RWPE2 (cell line): ENCODE data around the gene GAS2L1.

Source experiments
- ATAC-seq: fragments of 200-7000 bp; cut with Tn5 transposase; 3 replicates; pipeline ENCODE4 v1.9.1; 2021; ENCODE audit warnings: low read depth
- DNase-seq: peaks from one replicate; pipeline ENCODE4 v3.0.0-alpha.2; 2020; ENCODE audit warnings: low spot score
- H3K27ac ChIP-seq: fragments of 450-650 bp; 2 replicates; pipeline ENCODE4 v1.5.1; 2017; ENCODE audit warnings: mild to moderate bottlenecking; ENCODE audit not compliant: poor library complexity, severe bottlenecking
- H3K27me3 ChIP-seq: fragments of 250-450 bp; sonication (Bioruptor Pico); 2 replicates; pipeline ENCODE4 v1.5.1; 2021; ENCODE audit warnings: mild to moderate bottlenecking, moderate library complexity; ENCODE audit not compliant: insufficient read depth, poor library complexity, severe bottlenecking
- H3K36me3 ChIP-seq: fragments of 250-450 bp; sonication (Bioruptor Pico); 2 replicates; pipeline ENCODE4 v1.5.1; 2020; ENCODE audit warnings: low read depth, mild to moderate bottlenecking, moderate library complexity
- H3K4me1 ChIP-seq: fragments of 250-450 bp; sonication (Bioruptor Pico); 2 replicates; pipeline ENCODE4 v1.5.1; 2021; ENCODE audit warnings: mild to moderate bottlenecking, moderate library complexity; ENCODE audit not compliant: insufficient read depth, poor library complexity, severe bottlenecking
- H3K4me3 ChIP-seq: fragments of 250-450 bp; sonication (Bioruptor Pico); 2 replicates; pipeline ENCODE4 v1.5.1; 2021; ENCODE audit warnings: mild to moderate bottlenecking, moderate library complexity; ENCODE audit not compliant: severe bottlenecking
- H3K9me3 ChIP-seq: fragments of 250-450 bp; sonication (Bioruptor Pico); 2 replicates; pipeline ENCODE4 v1.5.1; 2021; ENCODE audit warnings: mild to moderate bottlenecking, moderate library complexity; ENCODE audit not compliant: severe bottlenecking
- CTCF ChIP-seq: fragments of 450-650 bp; IDR thresholded peaks from one replicate; pipeline ENCODE4 v1.5.1; 2017; ENCODE audit warnings: mild to moderate bottlenecking, moderate library complexity; ENCODE audit not compliant: poor library complexity, severe bottlenecking

The GAS2L1 gene

GRCh38 chr22:29260031-29260560, 46.4 kb upstream of the GAS2L1 start:
- Histone ChIP-seq H3K4me1 (no peaks in the 10 kb centered on the region), H3K36me3 (peaks cover 9% of the 10 kb centered on the region), H3K27ac (no peak overlapping the region), H3K9me3 (no peaks in the 10 kb centered on the region), H3K4me3 (no peak overlapping the region), H3K27me3 (no peaks in the 10 kb centered on the region)
- TF ChIP-seq CTCF, result no peak
- DNase-seq, result no peak
- ATAC-seq, result no peak

DNA sequence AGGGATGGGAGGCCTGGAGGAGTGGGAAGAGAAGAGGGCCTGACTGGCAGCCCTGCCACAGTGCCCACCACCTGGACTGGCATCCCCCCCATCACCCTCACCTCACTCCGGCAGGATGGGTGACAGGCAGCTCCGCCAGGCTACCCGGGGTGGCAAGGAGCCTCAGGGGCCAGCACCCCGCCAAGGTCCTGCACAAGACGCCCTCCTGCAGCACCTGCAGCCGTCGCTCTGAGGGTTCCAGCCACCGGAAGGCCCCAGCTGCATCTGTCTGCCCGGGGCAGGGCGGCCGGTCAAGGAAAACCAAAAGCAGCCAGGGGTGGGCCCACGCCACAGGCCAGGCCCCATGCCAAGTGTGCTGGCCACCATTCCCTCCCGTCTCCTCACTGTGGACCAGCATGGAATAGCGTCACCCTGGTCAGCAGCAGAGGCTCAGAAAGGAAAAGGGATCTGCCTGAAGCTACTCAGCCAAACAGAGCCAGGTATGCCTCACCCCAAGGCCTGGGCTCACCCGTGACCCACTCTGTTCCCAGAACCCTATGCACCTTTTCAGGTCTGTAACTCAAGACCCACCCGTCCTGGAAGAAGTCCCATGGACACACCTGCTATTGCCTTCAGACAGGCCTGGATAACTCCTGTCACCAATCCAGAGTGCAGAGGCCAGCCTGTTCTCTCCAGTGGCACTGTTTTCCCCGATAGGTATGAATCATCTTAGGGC, 45.7 kb upstream of the GAS2L1 start:
- Histone ChIP-seq H3K4me1 (no peaks in the 10 kb centered on the region), H3K4me3 (no peak overlapping the region), H3K9me3 (no peaks in the 10 kb centered on the region), H3K27me3 (no peaks in the 10 kb centered on the region), H3K27ac (no peak overlapping the region), H3K36me3 (peaks cover 15% of the 10 kb centered on the region)
- TF ChIP-seq CTCF, result no peak
- ATAC-seq, result no peak
- no peak for DNase-seq

- TF ChIP-seq CTCF, result no peak
Observed at GRCh38 chr22:29263791-29264276, 42.6 kb upstream of the GAS2L1 start.

DNA sequence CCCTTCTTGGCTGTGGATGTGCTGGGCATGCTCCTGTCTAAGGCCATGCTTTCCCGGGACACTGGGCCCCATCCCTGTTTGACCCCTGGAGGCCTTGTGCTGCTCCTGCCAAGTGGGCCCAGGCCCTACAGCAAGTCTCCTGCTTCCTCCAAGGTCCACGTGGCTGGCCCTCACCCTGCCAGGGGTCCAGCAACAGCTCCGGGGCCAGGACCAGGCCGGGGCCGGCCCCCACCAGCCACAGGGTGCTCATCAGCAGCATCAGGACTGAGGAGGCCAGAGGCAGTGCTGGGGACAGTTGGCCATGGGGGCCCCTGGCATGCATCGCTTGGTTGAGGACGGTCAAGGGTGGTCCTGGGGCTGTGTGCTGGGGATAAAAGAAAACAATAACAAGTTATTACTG, 41.1 kb upstream of the GAS2L1 start:
- H3K27ac ChIP-seq, result no peak overlapping the region
- no peak for TF ChIP-seq CTCF
- no peaks in the 10 kb centered on the region for H3K9me3 ChIP-seq
- H3K36me3 ChIP-seq, result peaks cover 37% of the 10 kb centered on the region
- peaks cover 7% of the 10 kb centered on the region for H3K4me1 ChIP-seq
- no peak for DNase-seq
- no peaks in the 10 kb centered on the region for H3K27me3 ChIP-seq
- H3K4me3 ChIP-seq, result no peak overlapping the region
- ATAC-seq, result no peak

More at GRCh38 chr22:29263791-29264276, 42.6 kb upstream of the GAS2L1 start:
- ATAC-seq (no peak), DNase-seq (no peak)
- H3K4me3 ChIP-seq, result no peak overlapping the region
- peaks cover 22% of the 10 kb centered on the region for H3K36me3 ChIP-seq
- H3K27ac ChIP-seq, result no peak overlapping the region
- no peaks in the 10 kb centered on the region for H3K9me3 ChIP-seq
- H3K4me1 ChIP-seq, result peaks cover 3% of the 10 kb centered on the region
- no peaks in the 10 kb centered on the region for H3K27me3 ChIP-seq

DNA sequence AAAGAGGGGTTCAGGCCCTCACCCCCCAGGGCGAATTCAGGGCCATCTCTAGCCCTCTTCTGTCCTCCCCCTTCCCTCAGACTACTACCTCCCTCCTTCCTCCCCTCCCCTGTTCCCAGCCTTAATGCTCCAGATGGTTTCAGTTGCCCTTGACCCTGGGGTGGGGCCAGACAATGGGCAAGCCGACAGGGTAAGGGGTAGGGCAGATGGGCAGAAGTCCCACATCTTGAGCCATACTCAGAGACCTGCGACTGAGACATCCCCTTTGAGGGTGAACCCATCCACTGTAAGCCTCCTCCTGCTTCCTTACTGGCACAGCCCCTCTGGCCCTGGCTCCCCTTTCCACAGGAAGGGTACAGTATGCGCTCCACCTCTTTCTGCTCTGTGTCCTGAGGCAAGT, 40.5 kb upstream of the GAS2L1 start:
- Histone ChIP-seq H3K9me3 (no peaks in the 10 kb centered on the region), H3K4me1 (peaks cover 13% of the 10 kb centered on the region), H3K4me3 (no peak overlapping the region), H3K27me3 (no peaks in the 10 kb centered on the region), H3K27ac (no peak overlapping the region), H3K36me3 (peaks cover 43% of the 10 kb centered on the region)
- DNase-seq, result no peak
- TF ChIP-seq CTCF, result no peak
- no peak for ATAC-seq
